HuH-7.5 (cell line): ENCODE results near the gene PRKAB2.
"Not testable (repeated sequence)": the region's sequence is repeated elsewhere in the genome, so short reads cannot be mapped to it uniquely, and the experiment has no call there.

Experiments
- DNase-seq: peaks from one replicate; pipeline ENCODE4 v3.0.0; 2011; ENCODE audit warnings: low spot score

The PRKAB2 gene

DNA sequence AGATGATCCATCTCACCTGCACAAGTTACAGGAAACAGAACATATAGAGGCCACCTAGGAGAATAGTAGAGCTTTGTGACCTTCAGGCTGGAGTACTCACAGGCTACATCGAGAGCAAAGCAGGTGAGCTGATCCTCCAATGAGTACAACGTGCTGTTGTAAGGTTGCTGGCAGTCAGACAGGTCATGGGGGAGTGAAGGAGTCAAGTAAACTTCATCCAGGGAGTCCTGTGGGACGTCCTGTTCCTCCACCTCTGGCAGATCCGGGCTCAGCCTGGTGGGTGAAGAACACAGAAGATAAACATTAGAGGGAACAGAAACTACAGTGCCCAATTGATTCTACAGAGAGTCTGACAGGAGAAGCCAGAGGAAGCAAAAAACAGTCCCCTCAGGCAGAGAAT lies 62.5 kb downstream of the PRKAB2 start:
- DNase-seq: no peak

DNA sequence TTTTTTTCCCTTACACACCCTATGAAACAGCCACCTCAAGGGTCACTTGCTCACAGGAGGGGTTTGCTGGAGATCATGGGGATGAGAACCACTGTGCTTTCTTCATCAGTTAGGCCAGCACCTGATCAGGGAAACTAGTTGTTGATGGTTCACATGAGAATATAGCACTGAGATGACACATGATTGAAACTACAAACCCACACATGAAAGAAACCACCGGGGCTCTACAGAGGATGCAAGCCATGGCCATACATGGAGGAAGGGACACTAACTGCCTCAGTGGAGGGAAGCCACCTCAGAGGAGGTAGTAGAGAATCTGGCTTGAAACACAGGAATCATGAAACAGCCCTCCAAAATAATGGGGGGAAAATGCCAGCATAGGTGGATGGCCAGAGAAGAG lies 63.2 kb downstream of the PRKAB2 start:
- no peak for DNase-seq

DNA sequence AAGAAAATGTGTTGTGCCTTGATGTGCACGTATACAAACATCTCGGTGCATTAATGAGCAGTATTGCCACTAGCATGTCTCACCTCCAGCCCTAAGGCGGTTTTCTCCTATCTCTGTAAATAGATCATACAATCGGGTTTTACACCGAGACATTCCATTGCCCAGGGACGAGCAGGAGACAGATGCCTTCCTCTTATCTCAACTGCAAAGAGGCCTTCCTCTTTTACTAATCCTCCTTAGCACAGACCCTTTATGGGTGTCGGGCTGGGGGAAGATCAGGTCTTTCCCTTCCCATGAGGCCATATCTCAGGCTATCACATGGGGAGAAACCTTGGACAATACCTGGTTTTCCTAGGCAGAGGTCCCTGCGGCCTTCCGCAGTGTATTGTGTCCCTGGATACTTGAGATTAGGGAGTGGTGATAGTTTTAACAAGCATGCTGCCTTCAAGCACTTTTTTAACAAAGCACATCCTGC lies 65.8 kb downstream of the PRKAB2 start:
- DNase-seq: not testable (repeated sequence)

DNA sequence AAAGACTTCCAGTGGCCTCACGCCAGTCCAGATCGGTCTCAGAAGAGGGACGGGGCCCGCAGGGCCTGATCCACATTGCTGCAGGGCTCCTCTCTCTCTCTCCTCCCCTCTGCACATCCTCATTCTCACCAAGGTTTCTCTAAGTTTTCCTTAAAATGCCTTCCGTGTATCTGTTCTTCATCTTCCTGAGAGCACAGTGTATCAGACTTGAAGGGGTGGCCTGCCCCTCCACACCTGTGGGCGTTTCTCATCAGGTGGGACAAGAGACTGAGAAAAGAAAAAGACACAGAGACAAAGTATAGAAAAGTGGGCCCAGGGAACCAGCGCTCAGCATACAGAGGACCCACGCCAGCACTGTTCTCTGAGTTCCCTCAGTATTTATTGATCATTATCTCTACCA lies 66.4 kb downstream of the PRKAB2 start:
- no peak for DNase-seq
